HEK293T (cell line): Measurements from ENCODE around the gene ARHGAP22.

ENCODE experiments used
- ARNT ChIP-seq: fragments of 450-650 bp; IDR thresholded peaks from 2 replicates; pipeline ENCODE4 v1.6.1; 2017; ENCODE audit warnings: mild to moderate bottlenecking
- BHLHE40 ChIP-seq: fragments of 450-650 bp; IDR thresholded peaks from 2 replicates; pipeline ENCODE4 v1.6.1; 2016; ENCODE audit warnings: mild to moderate bottlenecking, moderate library complexity, borderline replicate concordance
- CTBP1 ChIP-seq: fragments of 450-650 bp; IDR thresholded peaks from 2 replicates; pipeline ENCODE4 v1.6.1; 2016; ENCODE audit warnings: borderline replicate concordance
- ELF4 ChIP-seq: fragments of 450-650 bp; IDR thresholded peaks from 2 replicates; pipeline ENCODE4 v1.6.1; 2017; ENCODE audit warnings: antibody characterized with exemption
- FOXA1 ChIP-seq: fragments of 450-650 bp; IDR thresholded peaks from 2 replicates; pipeline ENCODE4 v1.6.1; 2016; ENCODE audit warnings: mild to moderate bottlenecking
- FOXK2 ChIP-seq: fragments of 450-650 bp; IDR thresholded peaks from 2 replicates; pipeline ENCODE4 v1.6.1; 2016; ENCODE audit warnings: mild to moderate bottlenecking
- FOXM1 ChIP-seq: fragments of 450-650 bp; IDR thresholded peaks from 2 replicates; pipeline ENCODE4 v1.6.1; 2017; ENCODE audit warnings: mild to moderate bottlenecking, borderline replicate concordance
- HDGF ChIP-seq: fragments of 450-650 bp; IDR thresholded peaks from 2 replicates; pipeline ENCODE4 v1.6.1; 2017; ENCODE audit warnings: antibody characterized with exemption, borderline replicate concordance
- L3MBTL2 ChIP-seq: fragments of 450-650 bp; conservative IDR thresholded peaks from 2 replicates; pipeline ENCODE4 v1.6.1; 2016; ENCODE audit warnings: mild to moderate bottlenecking
- NFRKB ChIP-seq: fragments of 450-650 bp; IDR thresholded peaks from 2 replicates; pipeline ENCODE4 v1.6.1; 2016; ENCODE audit warnings: mild to moderate bottlenecking, moderate library complexity
- PKNOX1 ChIP-seq: fragments of 450-650 bp; IDR thresholded peaks from 2 replicates; pipeline ENCODE4 v1.6.1; 2016
- SP1 ChIP-seq: fragments of 450-650 bp; IDR thresholded peaks from 2 replicates; pipeline ENCODE4 v1.6.1; 2017
- SUZ12 ChIP-seq: fragments of 450-650 bp; IDR thresholded peaks from 2 replicates; pipeline ENCODE4 v1.6.1; 2016; ENCODE audit warnings: mild to moderate bottlenecking
- TARDBP ChIP-seq: fragments of 450-650 bp; IDR thresholded peaks from 2 replicates; pipeline ENCODE4 v1.6.1; 2016

- TF ChIP-seq SP1 (no peak), FOXM1 (no peak), L3MBTL2 (no peak), TARDBP (no peak), FOXA1 (no peak), HDGF (no peak), ARNT (no peak), ELF4 (no peak), NFRKB (no peak), BHLHE40 (no peak), CTBP1 (no peak), SUZ12 (no peak), PKNOX1 (no peak), FOXK2 (no peak)
These were observed 187.5 kb downstream of the ARHGAP22 start for GRCh38 chr10:48417374-48417773.
